ENCODE measurements around the gene KNL1.

DNA sequence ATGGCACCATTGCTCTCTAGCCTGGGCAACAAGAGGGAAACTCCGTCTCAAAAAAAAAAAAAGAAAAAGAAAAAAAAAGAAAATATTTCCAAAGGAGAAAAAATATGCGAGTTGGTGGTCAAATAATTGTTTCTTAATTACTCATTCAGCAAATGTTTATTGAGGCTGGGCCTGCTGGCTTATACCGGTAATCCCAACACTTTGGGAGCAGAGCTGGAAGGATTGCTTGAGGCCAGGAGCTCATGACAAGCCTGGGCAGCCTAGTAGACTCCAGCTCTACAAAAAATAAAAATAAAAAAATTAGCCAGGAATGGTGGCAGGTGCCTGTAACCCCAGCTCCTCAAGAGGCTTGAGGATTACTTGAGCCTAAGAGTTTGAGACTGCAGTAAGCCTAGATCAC lies 4.1 kb downstream of the KNL1 start:
- TF ChIP-seq PBX3 (IDR thresholded peaks at IDR 0.05) (no peak), POLR2A (IDR thresholded peaks at IDR 0.05; ENCODE audit: low read length) (no peak), JUN (IDR thresholded peaks at IDR 0.05) (no peak)
- TF ChIP-seq, protein P1, sequence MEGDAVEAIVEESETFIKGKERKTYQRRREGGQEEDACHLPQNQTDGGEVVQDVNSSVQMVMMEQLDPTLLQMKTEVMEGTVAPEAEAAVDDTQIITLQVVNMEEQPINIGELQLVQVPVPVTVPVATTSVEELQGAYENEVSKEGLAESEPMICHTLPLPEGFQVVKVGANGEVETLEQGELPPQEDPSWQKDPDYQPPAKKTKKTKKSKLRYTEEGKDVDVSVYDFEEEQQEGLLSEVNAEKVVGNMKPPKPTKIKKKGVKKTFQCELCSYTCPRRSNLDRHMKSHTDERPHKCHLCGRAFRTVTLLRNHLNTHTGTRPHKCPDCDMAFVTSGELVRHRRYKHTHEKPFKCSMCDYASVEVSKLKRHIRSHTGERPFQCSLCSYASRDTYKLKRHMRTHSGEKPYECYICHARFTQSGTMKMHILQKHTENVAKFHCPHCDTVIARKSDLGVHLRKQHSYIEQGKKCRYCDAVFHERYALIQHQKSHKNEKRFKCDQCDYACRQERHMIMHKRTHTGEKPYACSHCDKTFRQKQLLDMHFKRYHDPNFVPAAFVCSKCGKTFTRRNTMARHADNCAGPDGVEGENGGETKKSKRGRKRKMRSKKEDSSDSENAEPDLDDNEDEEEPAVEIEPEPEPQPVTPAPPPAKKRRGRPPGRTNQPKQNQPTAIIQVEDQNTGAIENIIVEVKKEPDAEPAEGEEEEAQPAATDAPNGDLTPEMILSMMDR (IDR thresholded peaks at IDR 0.05): no peak

Data from A549 (cell line).